ENCODE results near the gene FAM204A.

The FAM204A gene

GRCh38 chr10:118286051-118286838, 55.9 kb downstream of the FAM204A start:
- no peaks in the 10 kb centered on the region for H3K9me3 Mint-ChIP-seq
- no peak overlapping the region for H3K27ac Mint-ChIP-seq
- H3K4me3 Mint-ChIP-seq = no peak overlapping the region
- H3K4me1 Mint-ChIP-seq (ENCODE audit: low read depth) = no peaks in the 10 kb centered on the region
- H3K36me3 Mint-ChIP-seq (ENCODE audit: low read depth) = no peaks in the 10 kb centered on the region
- H3K27me3 Mint-ChIP-seq = peaks cover 35% of the 10 kb centered on the region
- intact Hi-C loops (cut with micrococcal nuclease) = no loop called here

GRCh38 chr10:118282670-118283069, 59.5 kb downstream of the FAM204A start:
- Mint-ChIP-seq H3K27ac (no peak overlapping the region), H3K4me3 (no peak overlapping the region), H3K27me3 (peaks cover 23% of the 10 kb centered on the region), H3K36me3 (ENCODE audit: low read depth) (no peaks in the 10 kb centered on the region), H3K4me1 (ENCODE audit: low read depth) (no peaks in the 10 kb centered on the region), H3K9me3 (peaks cover 12% of the 10 kb centered on the region)
- intact Hi-C loops (cut with micrococcal nuclease) = no loop called here

GRCh38 chr10:118278649-118279048, 63.5 kb downstream of the FAM204A start:
- peaks cover 19% of the 10 kb centered on the region for H3K9me3 Mint-ChIP-seq
- H3K4me1 Mint-ChIP-seq (ENCODE audit: low read depth) = no peaks in the 10 kb centered on the region
- H3K27ac Mint-ChIP-seq = no peak overlapping the region
- peaks cover 6% of the 10 kb centered on the region for H3K27me3 Mint-ChIP-seq
- H3K4me3 Mint-ChIP-seq = no peak overlapping the region
- no peaks in the 10 kb centered on the region for H3K36me3 Mint-ChIP-seq (ENCODE audit: low read depth)
- intact Hi-C loops (cut with micrococcal nuclease) = no loop called here

- H3K9me3 Mint-ChIP-seq = peaks cover 19% of the 10 kb centered on the region
- intact Hi-C loops (cut with micrococcal nuclease) = no loop called here
- H3K4me1 Mint-ChIP-seq (ENCODE audit: low read depth) = no peaks in the 10 kb centered on the region
- no peak overlapping the region for H3K4me3 Mint-ChIP-seq
- peaks cover 5% of the 10 kb centered on the region for H3K27me3 Mint-ChIP-seq
- no peaks in the 10 kb centered on the region for H3K36me3 Mint-ChIP-seq (ENCODE audit: low read depth)
- no peak overlapping the region for H3K27ac Mint-ChIP-seq
Measured at GRCh38 chr10:118277871-118278270, 64.3 kb downstream of the FAM204A start.

DNA sequence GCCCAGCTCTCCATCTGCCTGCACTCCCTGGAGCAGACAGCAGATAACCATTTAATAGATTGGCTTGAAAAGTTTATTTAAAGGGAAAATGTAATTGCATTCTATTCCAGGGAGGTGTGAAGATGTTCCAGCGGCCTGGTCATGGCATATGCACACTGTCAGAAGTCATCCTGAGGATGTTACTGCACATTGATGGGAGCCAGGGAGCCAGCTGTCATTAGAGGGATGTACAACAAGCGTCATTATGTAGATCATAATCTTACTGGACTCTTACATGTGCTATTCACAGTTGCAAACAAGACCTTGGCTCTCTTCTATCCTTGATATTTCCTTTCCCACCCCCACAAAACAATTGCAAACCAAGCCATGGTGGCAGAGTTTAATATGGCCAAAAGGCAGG, 65.4 kb downstream of the FAM204A start:
- H3K27ac Mint-ChIP-seq = no peak overlapping the region
- H3K4me1 Mint-ChIP-seq (ENCODE audit: low read depth) = no peaks in the 10 kb centered on the region
- peaks cover 13% of the 10 kb centered on the region for H3K27me3 Mint-ChIP-seq
- H3K36me3 Mint-ChIP-seq (ENCODE audit: low read depth) = no peaks in the 10 kb centered on the region
- peaks cover 19% of the 10 kb centered on the region for H3K9me3 Mint-ChIP-seq
- intact Hi-C loops (cut with micrococcal nuclease) = no loop called here
- H3K4me3 Mint-ChIP-seq = no peak overlapping the region

- peaks cover 18% of the 10 kb centered on the region for H3K27me3 Mint-ChIP-seq
- intact Hi-C loops (cut with micrococcal nuclease) = no loop called here
- no peak overlapping the region for H3K4me3 Mint-ChIP-seq
- H3K36me3 Mint-ChIP-seq (ENCODE audit: low read depth) = no peaks in the 10 kb centered on the region
- H3K9me3 Mint-ChIP-seq = peaks cover 19% of the 10 kb centered on the region
- no peak overlapping the region for H3K27ac Mint-ChIP-seq
- H3K4me1 Mint-ChIP-seq (ENCODE audit: low read depth) = no peaks in the 10 kb centered on the region
Measured at GRCh38 chr10:118276204-118276603, 65.9 kb downstream of the FAM204A start.

GRCh38 chr10:118273662-118274061, 68.5 kb downstream of the FAM204A start:
- no peaks in the 10 kb centered on the region for H3K36me3 Mint-ChIP-seq (ENCODE audit: low read depth)
- intact Hi-C loops (cut with micrococcal nuclease) = no loop called here
- H3K27ac Mint-ChIP-seq = no peak overlapping the region
- peaks cover 17% of the 10 kb centered on the region for H3K9me3 Mint-ChIP-seq
- no peak overlapping the region for H3K4me3 Mint-ChIP-seq
- H3K27me3 Mint-ChIP-seq = peaks cover 26% of the 10 kb centered on the region
- no peaks in the 10 kb centered on the region for H3K4me1 Mint-ChIP-seq (ENCODE audit: low read depth)

DNA sequence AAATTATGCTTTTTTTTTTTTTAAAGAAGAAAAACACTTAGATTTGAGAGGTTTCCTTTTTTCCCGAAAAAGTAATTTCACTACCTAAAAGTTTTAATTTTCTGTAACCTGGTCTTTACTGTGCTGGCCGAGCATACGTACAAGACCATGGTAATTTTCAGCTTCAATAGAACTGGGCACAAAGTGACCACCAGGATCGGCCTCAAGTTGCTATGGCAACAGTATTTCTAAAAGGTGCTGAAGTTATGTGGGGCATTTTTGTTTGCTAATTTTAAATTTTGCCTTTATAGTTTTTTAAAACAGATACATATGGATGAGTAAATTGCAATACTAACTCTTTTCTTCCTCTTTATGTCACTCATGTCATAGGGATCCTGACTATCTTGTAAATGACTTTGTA, 69.4 kb downstream of the FAM204A start:
- Mint-ChIP-seq H3K4me3 (no peak overlapping the region), H3K4me1 (ENCODE audit: low read depth) (no peaks in the 10 kb centered on the region), H3K27ac (no peak overlapping the region), H3K27me3 (peaks cover 31% of the 10 kb centered on the region), H3K36me3 (ENCODE audit: low read depth) (no peaks in the 10 kb centered on the region), H3K9me3 (peaks cover 8% of the 10 kb centered on the region)
- intact Hi-C loops (cut with micrococcal nuclease) = no loop called here

DNA sequence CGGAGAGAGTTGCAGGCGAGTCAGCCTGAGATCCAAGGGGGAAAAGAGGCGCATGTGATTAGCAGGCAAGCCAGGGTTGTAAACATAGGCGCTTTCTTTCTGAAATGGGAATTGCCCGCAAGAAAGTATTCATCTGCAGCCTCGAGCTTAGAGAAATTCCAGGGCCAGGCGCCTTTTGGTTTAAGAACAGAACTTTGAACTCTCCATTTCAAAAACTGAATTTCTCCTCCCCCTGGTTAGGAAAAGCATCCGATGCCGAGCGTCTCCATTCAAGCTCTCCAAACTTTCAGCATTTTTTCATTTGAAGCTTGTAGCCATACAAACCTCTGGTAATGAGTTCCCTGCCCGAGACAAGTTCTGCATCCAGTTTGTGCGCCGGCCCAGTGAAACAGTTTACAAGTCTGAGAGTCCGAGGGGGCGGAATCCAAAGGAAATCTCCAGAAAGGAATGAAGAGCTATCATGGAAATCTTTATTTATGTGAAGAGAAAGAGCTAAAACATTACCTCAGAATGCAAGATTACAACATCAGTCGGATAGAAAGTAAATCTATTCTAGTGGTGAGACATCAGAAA, 69.9 kb downstream of the FAM204A start:
- Mint-ChIP-seq H3K36me3 (ENCODE audit: low read depth) (no peaks in the 10 kb centered on the region), H3K27me3 (peaks cover 31% of the 10 kb centered on the region), H3K27ac (no peak overlapping the region), H3K4me1 (ENCODE audit: low read depth) (no peaks in the 10 kb centered on the region), H3K9me3 (peaks cover 3% of the 10 kb centered on the region), H3K4me3 (no peak overlapping the region)
- intact Hi-C loops (cut with micrococcal nuclease) = no loop called here

GRCh38 chr10:118271671-118272070, 70.5 kb downstream of the FAM204A start:
- Mint-ChIP-seq H3K4me3 (no peak overlapping the region), H3K9me3 (no peaks in the 10 kb centered on the region), H3K36me3 (ENCODE audit: low read depth) (no peaks in the 10 kb centered on the region), H3K27ac (no peak overlapping the region), H3K27me3 (peaks cover 34% of the 10 kb centered on the region), H3K4me1 (ENCODE audit: low read depth) (no peaks in the 10 kb centered on the region)
- intact Hi-C loops (cut with micrococcal nuclease) = no loop called here

- Mint-ChIP-seq H3K4me3 (no peak overlapping the region), H3K27me3 (peaks cover 38% of the 10 kb centered on the region), H3K27ac (no peak overlapping the region), H3K4me1 (ENCODE audit: low read depth) (no peaks in the 10 kb centered on the region), H3K36me3 (ENCODE audit: low read depth) (no peaks in the 10 kb centered on the region), H3K9me3 (no peaks in the 10 kb centered on the region)
- intact Hi-C loops (cut with micrococcal nuclease) = no loop called here
Measured at GRCh38 chr10:118266098-118266748, 75.9 kb downstream of the FAM204A start.

DNA sequence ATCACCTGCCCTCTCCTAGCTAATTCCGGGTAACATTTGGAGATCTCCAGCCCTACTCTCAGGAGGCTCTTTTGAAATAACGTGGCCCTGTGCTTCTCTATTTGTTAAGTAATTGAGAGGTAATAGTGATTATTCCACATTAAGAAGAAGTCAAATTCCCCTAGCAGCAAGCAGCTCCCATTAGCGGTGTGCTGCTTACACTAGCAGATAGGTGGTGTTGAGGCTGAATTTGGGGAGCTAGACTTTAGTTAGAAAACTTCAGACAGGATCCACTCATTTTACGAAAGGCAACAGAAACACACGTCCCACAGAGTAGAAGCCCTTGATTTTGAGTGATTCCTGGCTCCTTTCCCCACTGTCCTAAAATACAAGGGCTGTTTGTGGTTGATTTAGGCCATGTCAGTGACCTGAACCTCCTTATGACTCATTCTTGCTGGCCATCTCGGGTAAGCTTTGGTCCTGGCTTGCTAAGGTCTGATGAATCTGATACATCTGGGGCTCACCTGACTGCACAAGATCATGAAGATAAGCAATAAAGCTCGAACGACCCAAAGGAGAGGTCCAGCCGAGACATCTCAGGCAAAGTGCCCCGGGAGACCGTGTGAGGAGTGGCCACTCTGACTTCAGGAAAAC, 77.2 kb downstream of the FAM204A start:
- intact Hi-C loops (cut with micrococcal nuclease) = no loop called here
- no peak overlapping the region for H3K4me3 Mint-ChIP-seq
- H3K36me3 Mint-ChIP-seq (ENCODE audit: low read depth) = no peaks in the 10 kb centered on the region
- H3K9me3 Mint-ChIP-seq = no peaks in the 10 kb centered on the region
- no peaks in the 10 kb centered on the region for H3K4me1 Mint-ChIP-seq (ENCODE audit: low read depth)
- peaks cover 35% of the 10 kb centered on the region for H3K27me3 Mint-ChIP-seq
- no peak overlapping the region for H3K27ac Mint-ChIP-seq

DNA sequence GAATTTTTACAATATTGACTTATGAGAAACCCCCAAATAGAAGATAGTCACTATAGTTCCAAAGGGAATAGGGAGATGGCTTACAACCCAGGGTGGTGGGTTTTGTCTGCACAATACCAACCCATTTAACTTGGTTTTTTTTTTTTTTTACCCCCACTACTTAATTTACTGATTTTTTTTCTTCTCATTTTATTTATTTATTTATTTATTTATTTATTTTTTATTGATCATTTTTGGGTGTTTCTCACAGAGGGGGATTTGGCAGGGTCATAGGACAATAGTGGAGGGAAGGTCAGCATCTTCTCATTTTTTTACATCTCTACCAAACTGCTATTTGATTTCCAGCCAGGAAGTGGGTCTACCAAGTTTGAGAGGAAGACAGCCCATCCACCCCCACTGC, 77.9 kb downstream of the FAM204A start:
- no peaks in the 10 kb centered on the region for H3K9me3 Mint-ChIP-seq
- H3K4me3 Mint-ChIP-seq = no peak overlapping the region
- peaks cover 36% of the 10 kb centered on the region for H3K27me3 Mint-ChIP-seq
- no peak overlapping the region for H3K27ac Mint-ChIP-seq
- no peaks in the 10 kb centered on the region for H3K4me1 Mint-ChIP-seq (ENCODE audit: low read depth)
- no peaks in the 10 kb centered on the region for H3K36me3 Mint-ChIP-seq (ENCODE audit: low read depth)
- intact Hi-C loops (cut with micrococcal nuclease) = no loop called here

- no peaks in the 10 kb centered on the region for H3K36me3 Mint-ChIP-seq (ENCODE audit: low read depth)
- intact Hi-C loops (cut with micrococcal nuclease) = no loop called here
Measured at GRCh38 chr10:118262538-118262937, 79.6 kb downstream of the FAM204A start.

More at GRCh38 chr10:118262538-118262937, 79.6 kb downstream of the FAM204A start:
- Mint-ChIP-seq H3K4me1 (ENCODE audit: low read depth) (no peaks in the 10 kb centered on the region), H3K4me3 (no peak overlapping the region), H3K27ac (no peak overlapping the region), H3K27me3 (peaks cover 37% of the 10 kb centered on the region), H3K9me3 (no peaks in the 10 kb centered on the region)

Measured in dendritic cell treated with granulocyte-macrophage colony-stimulating factor and Interleukin-4, amounts not matched to agents 40 ng/mL and 50 ng/mL, for 4 days (primary cell).